Natural killer cell (primary cell): ENCODE data around the gene CD47. TPM values are rescaled to one million over a fixed set of nuclear protein-coding genes. Genes with fewer than 3 reads are reported as not detected.
A peak's percentile ranks its signal among the peaks of the same experiment; 100 is the strongest.

Source experiments
- ATAC-seq, 3 donors: fragments of 150-1000 bp in 2 of 3; fragments of 200-7000 bp in 1 of 3; cut with Tn5 transposase; 1 replicate in 1 of 3; 2 replicates in 2 of 3; pipeline ENCODE4 v1.10.0; 2021; ENCODE audit warnings: mild to moderate bottlenecking in 2 of 3, moderate library complexity in 2 of 3
- DNase-seq, 2 donors: peaks; one replicate each; pipeline versions ENCODE4 v3.0.0 to v3.0.0-alpha.2; 2013 to 2021; ENCODE audit warnings: mixed read lengths in 1 of 2
- H3K27ac ChIP-seq: one replicate; pipeline ENCODE4 v1.5.1; 2013; ENCODE audit warnings: mild to moderate bottlenecking, low read length
- H3K27me3 ChIP-seq: one replicate; pipeline ENCODE4 v1.6.1; 2013; ENCODE audit warnings: low read length; ENCODE audit not compliant: control insufficient read depth, insufficient read depth
- H3K36me3 ChIP-seq: one replicate; pipeline ENCODE4 v1.6.1; 2013; ENCODE audit warnings: low read length; ENCODE audit not compliant: control insufficient read depth, insufficient read depth
- H3K4me1 ChIP-seq: one replicate; pipeline ENCODE4 v1.6.1; 2013; ENCODE audit warnings: low read length; ENCODE audit not compliant: control insufficient read depth, insufficient read depth
- H3K4me3 ChIP-seq: one replicate; pipeline ENCODE4 v1.5.1; 2013; ENCODE audit warnings: low read length
- H3K9me3 ChIP-seq: one replicate; pipeline ENCODE4 v1.6.1; 2013; ENCODE audit warnings: low read length; ENCODE audit not compliant: control insufficient read depth, insufficient read depth
- H3K27ac Mint-ChIP-seq, 2 donors: one replicate each; pipeline ENCODE4 v1.8.0; 2022; ENCODE audit warnings: mild to moderate bottlenecking in 2 of 2, mixed read lengths in 2 of 2, moderate library complexity in 1 of 2
- H3K27me3 Mint-ChIP-seq, 2 donors: one replicate each; pipeline ENCODE4 v1.8.0; 2022; ENCODE audit warnings: low read depth in 2 of 2, mixed read lengths in 2 of 2
- H3K36me3 Mint-ChIP-seq: one replicate; pipeline ENCODE4 v1.8.0; 2022; ENCODE audit warnings: mixed read lengths
- H3K4me1 Mint-ChIP-seq, 2 donors: one replicate each; pipeline ENCODE4 v1.8.0; 2022; ENCODE audit warnings: mixed read lengths in 2 of 2
- H3K4me3 Mint-ChIP-seq: one replicate; pipeline ENCODE4 v1.8.0; 2022; ENCODE audit warnings: mild to moderate bottlenecking, moderate library complexity, mixed read lengths
- H3K9me3 Mint-ChIP-seq, 2 donors: one replicate each; pipeline ENCODE4 v1.8.0; 2022; ENCODE audit warnings: mixed read lengths in 2 of 2
- WGBS: methylation state at CpG from one replicate; pipeline ENCODE4 v1.1.7; 2013; ENCODE audit warnings: missing lambda C conversion rate; ENCODE audit not compliant: insufficient coverage; 5-methylcytosine and 5-hydroxymethylcytosine counted together
- intact Hi-C: fragments of 100-400 bp; cut with micrococcal nuclease; formaldehyde crosslinking; loops from one replicate; pipeline ENCODE4 v1.14.2; 2022
- total RNA-seq, 4 donors: library from RNA; stranded (reverse); fragments of 120-200 nt in 1 of 4; gene quantifications; one replicate each; pipeline versions ENCODE4 v1.2.3 to v1.2.4, GENCODE V29; 2013 to 2022
- TF ChIP-seq, protein P1 (sequence below): fragments of 200-600 bp; IDR thresholded peaks from one replicate; pipeline ENCODE4 v1.8.0; 2022; ENCODE audit warnings: antibody characterized with exemption

Gene CD47
- total RNA-seq, 3 donors from 2014 or later (not counting 1 experiment from before 2014, with no cell fraction given), result 226 to 236 (median 233) TPM

GRCh38 chr3:108134555-108134880, 43.7 kb upstream of the CD47 start:
- ATAC-seq (peak; percentile 24 to 55 (median 50)), DNase-seq (no peak)
- Histone ChIP-seq H3K36me3 (no peaks in the 10 kb centered on the region), H3K4me1 (peaks cover 9% of the 10 kb centered on the region), H3K27me3 (no peaks in the 10 kb centered on the region), H3K27ac (peak overlapping the region; percentile 70), H3K4me3 (no peak overlapping the region), H3K9me3 (no peaks in the 10 kb centered on the region)
- no peaks in the 10 kb centered on the region for H3K27me3 Mint-ChIP-seq
- WGBS, result 10% methylated on average over 1 of the region's 1 CpG
- H3K36me3 Mint-ChIP-seq, result no peaks in the 10 kb centered on the region
- TF ChIP-seq, protein P1, sequence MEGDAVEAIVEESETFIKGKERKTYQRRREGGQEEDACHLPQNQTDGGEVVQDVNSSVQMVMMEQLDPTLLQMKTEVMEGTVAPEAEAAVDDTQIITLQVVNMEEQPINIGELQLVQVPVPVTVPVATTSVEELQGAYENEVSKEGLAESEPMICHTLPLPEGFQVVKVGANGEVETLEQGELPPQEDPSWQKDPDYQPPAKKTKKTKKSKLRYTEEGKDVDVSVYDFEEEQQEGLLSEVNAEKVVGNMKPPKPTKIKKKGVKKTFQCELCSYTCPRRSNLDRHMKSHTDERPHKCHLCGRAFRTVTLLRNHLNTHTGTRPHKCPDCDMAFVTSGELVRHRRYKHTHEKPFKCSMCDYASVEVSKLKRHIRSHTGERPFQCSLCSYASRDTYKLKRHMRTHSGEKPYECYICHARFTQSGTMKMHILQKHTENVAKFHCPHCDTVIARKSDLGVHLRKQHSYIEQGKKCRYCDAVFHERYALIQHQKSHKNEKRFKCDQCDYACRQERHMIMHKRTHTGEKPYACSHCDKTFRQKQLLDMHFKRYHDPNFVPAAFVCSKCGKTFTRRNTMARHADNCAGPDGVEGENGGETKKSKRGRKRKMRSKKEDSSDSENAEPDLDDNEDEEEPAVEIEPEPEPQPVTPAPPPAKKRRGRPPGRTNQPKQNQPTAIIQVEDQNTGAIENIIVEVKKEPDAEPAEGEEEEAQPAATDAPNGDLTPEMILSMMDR, result no peak
- peak overlapping the region; percentile 63 to 83 for H3K27ac Mint-ChIP-seq
- intact Hi-C loops, result no loop called here
- H3K9me3 Mint-ChIP-seq, result no peaks in the 10 kb centered on the region
- peak overlapping the region; percentile 64 for H3K4me3 Mint-ChIP-seq
- H3K4me1 Mint-ChIP-seq, result peaks cover 33 to 38% of the 10 kb centered on the region in 2 donors

DNA sequence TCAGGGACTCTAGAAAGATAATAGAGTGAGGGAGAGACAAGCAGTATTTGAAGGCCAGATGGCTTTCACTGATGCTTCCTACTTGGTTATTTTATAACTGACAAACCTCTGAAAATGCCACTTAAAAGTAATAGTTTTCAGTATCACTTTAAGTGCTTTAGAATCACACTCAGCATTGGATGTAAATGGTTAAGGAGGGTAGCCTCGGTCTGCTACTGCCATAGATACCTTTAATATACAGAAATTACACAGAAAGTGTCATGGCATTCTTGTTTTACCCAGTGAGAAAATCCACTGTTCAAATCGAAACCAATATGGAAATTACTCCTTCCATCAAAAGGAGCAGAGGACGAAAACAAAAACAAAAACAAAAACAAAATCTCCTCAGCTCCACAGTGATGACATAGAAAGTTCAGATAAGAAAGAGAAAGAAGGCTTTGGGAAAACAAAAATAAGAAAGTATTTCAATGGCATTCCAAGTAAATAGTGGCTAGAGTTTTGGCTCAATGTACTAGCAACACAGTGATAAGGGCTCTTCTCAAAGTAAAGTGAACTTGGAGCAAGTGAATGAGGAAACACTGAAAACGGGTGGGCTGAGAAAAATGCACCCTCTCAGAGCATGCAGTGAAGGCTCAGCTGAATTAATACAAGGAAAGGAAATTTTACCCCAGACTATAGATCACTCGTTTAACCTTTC, 43.2 kb upstream of the CD47 start:
- no peaks in the 10 kb centered on the region for H3K9me3 Mint-ChIP-seq

GRCh38 chr3:108133048-108133369, 42.2 kb upstream of the CD47 start:
- Mint-ChIP-seq H3K4me3 (peak overlapping the region; percentile 56), H3K27me3 (no peaks in the 10 kb centered on the region), H3K9me3 (peaks cover 2 to 4% of the 10 kb centered on the region in 2 donors), H3K36me3 (peaks cover 8% of the 10 kb centered on the region), H3K4me1 (peaks cover 44% of the 10 kb centered on the region in 2 donors), H3K27ac (peak overlapping the region; percentile 72 to 83)
- ATAC-seq (no peak), DNase-seq (no peak)
- intact Hi-C loops, result no loop called here
- Histone ChIP-seq H3K4me3 (no peak overlapping the region), H3K27me3 (no peaks in the 10 kb centered on the region), H3K36me3 (no peaks in the 10 kb centered on the region), H3K27ac (peak overlapping the region; percentile 70), H3K4me1 (peaks cover 22% of the 10 kb centered on the region), H3K9me3 (peaks cover 4% of the 10 kb centered on the region)
- TF ChIP-seq, protein P1, result no peak

More for the DNA sequence above, 43.2 kb upstream of the CD47 start:
- H3K4me3 ChIP-seq, result no peak overlapping the region
- TF ChIP-seq, protein P1, result no peak
- H3K36me3 ChIP-seq, result no peaks in the 10 kb centered on the region
- H3K4me1 ChIP-seq, result peaks cover 12% of the 10 kb centered on the region
- peak in 1 of 2 donors; percentile 18 for DNase-seq
- no peaks in the 10 kb centered on the region for H3K36me3 Mint-ChIP-seq
- peak in 2 of 3 donors; percentile 17 to 20 for ATAC-seq
- no peaks in the 10 kb centered on the region for H3K9me3 ChIP-seq
- peak overlapping the region; percentile 70 for H3K27ac ChIP-seq
- H3K27me3 Mint-ChIP-seq, result no peaks in the 10 kb centered on the region
- H3K4me3 Mint-ChIP-seq, result peak overlapping the region; percentile 64
- peaks cover 37% of the 10 kb centered on the region in 2 donors for H3K4me1 Mint-ChIP-seq
- 54% methylated on average over 3 of the region's 5 CpGs for WGBS
- no peaks in the 10 kb centered on the region for H3K27me3 ChIP-seq
- H3K27ac Mint-ChIP-seq, result peak overlapping the region; percentile 63 to 83
- intact Hi-C loops, result no loop called here
